Subcutaneous adipose tissue (tissue), 4 donors: ENCODE results near the gene PTCHD1. TPM values are rescaled to one million over a fixed set of nuclear protein-coding genes. Genes with fewer than 3 reads are reported as not detected.

ENCODE experiments used
- total RNA-seq, 4 donors: library from RNA; depleted of rRNA; stranded (reverse); fragments of >200 nt; gene quantifications; one replicate each; pipeline ENCODE4 v1.1.0, GENCODE V29; 2016
- TF ChIP-seq, protein P1 (sequence below): fragments of 450-650 bp; IDR thresholded peaks from one replicate; pipeline ENCODE4 v1.5.1; 2016; ENCODE audit warnings: low read depth, mild to moderate bottlenecking, control low read depth, antibody characterized with exemption, moderate library complexity

PTCHD1 gene
- total RNA-seq, 4 donors from 2014 or later, result under 0.01 to 0.51 (median 0.19) TPM

DNA sequence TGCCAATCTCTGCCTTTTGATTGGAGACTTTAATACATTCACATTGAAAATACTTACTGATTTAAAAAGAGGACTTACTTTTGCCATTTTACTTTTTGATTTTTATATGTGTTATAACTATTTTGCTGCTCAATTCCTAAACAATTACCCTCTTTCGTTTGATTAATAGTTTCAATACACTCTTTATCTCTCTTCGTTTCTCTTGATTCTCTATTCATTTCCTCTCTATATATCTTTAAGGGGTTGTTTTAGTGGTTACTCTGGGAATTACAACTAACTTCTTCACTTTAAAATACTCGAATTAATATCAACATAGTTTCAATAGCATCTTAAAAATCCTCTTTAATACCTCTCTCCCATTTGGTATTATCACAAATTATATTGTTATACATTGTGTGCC, 116.6 kb downstream of the PTCHD1 start:
- TF ChIP-seq, protein P1, sequence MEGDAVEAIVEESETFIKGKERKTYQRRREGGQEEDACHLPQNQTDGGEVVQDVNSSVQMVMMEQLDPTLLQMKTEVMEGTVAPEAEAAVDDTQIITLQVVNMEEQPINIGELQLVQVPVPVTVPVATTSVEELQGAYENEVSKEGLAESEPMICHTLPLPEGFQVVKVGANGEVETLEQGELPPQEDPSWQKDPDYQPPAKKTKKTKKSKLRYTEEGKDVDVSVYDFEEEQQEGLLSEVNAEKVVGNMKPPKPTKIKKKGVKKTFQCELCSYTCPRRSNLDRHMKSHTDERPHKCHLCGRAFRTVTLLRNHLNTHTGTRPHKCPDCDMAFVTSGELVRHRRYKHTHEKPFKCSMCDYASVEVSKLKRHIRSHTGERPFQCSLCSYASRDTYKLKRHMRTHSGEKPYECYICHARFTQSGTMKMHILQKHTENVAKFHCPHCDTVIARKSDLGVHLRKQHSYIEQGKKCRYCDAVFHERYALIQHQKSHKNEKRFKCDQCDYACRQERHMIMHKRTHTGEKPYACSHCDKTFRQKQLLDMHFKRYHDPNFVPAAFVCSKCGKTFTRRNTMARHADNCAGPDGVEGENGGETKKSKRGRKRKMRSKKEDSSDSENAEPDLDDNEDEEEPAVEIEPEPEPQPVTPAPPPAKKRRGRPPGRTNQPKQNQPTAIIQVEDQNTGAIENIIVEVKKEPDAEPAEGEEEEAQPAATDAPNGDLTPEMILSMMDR, result no peak
